Fibroblast of mammary gland (primary cell): Measurements from ENCODE around the gene SEL1L2.
A peak's percentile ranks its signal among the peaks of the same experiment; 100 is the strongest.

Source experiments
- DNase-seq: peaks from one replicate; pipeline ENCODE4 v3.0.0-alpha.2; 2010; ENCODE audit warnings: low read depth
- H3K4me3 ChIP-seq: 2 replicates; pipeline ENCODE4 v1.5.1; 2011; ENCODE audit warnings: low read depth, mild to moderate bottlenecking, low read length, moderate library complexity; ENCODE audit not compliant: control insufficient read depth
- TF ChIP-seq, protein P1 (sequence below): conservative IDR thresholded peaks from 2 replicates; pipeline ENCODE4 v1.5.1; 2011; ENCODE audit warnings: low read depth, low read length, inconsistent platforms; ENCODE audit not compliant: control insufficient read depth, insufficient read depth

Gene SEL1L2

GRCh38 chr20:13856354-13856753 lies 134.1 kb downstream of the SEL1L2 start:
- H3K4me3 ChIP-seq: no peak overlapping the region
- peak; percentile 7 for DNase-seq
- TF ChIP-seq, protein P1, sequence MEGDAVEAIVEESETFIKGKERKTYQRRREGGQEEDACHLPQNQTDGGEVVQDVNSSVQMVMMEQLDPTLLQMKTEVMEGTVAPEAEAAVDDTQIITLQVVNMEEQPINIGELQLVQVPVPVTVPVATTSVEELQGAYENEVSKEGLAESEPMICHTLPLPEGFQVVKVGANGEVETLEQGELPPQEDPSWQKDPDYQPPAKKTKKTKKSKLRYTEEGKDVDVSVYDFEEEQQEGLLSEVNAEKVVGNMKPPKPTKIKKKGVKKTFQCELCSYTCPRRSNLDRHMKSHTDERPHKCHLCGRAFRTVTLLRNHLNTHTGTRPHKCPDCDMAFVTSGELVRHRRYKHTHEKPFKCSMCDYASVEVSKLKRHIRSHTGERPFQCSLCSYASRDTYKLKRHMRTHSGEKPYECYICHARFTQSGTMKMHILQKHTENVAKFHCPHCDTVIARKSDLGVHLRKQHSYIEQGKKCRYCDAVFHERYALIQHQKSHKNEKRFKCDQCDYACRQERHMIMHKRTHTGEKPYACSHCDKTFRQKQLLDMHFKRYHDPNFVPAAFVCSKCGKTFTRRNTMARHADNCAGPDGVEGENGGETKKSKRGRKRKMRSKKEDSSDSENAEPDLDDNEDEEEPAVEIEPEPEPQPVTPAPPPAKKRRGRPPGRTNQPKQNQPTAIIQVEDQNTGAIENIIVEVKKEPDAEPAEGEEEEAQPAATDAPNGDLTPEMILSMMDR: no peak

DNA sequence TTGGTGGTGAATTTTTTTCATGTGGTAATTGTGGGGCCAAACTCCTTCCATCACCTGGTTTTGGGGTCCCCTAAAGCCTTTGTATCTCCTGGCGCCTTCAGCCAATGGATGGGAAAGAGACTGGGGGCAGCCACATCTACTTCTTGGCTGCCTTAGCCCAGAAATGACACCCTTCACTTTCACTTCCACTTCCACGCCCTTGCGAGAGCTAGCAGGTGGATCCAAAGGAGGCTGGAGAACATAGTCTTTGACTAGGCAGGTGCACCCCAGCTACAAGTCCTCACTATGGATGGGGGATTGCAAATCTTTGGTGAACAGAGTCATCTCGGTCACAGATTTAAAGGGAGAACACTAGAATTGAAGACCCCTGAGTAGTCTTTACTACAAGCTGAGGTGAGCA lies 134.8 kb downstream of the SEL1L2 start:
- H3K4me3 ChIP-seq: no peak overlapping the region
- no peak for DNase-seq
- TF ChIP-seq, protein P1: no peak

DNA sequence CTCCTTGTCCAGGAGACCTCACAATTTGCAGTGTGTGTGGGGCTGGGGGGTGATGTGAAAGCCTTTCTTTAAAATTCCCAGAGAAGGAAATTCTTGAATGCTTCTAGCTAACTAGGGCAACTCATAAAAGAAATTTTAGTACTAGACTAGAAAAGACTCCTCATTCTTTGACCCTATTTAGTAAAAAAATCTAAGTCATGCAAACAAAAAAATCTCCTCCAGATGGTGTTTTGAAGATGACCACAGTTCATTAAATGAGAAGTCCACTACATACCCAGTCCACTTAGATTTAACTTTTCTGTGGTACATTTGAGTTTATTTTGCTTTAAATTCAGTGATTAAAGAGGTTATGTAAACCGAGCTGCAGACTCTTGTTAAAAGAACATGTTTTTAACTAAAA lies 138.1 kb downstream of the SEL1L2 start:
- no peak overlapping the region for H3K4me3 ChIP-seq
- TF ChIP-seq, protein P1: no peak
- DNase-seq: no peak

- no peak for DNase-seq
- TF ChIP-seq, protein P1: no peak
- H3K4me3 ChIP-seq: no peak overlapping the region
Observed at GRCh38 chr20:13851279-13851678, 139.1 kb downstream of the SEL1L2 start.

DNA sequence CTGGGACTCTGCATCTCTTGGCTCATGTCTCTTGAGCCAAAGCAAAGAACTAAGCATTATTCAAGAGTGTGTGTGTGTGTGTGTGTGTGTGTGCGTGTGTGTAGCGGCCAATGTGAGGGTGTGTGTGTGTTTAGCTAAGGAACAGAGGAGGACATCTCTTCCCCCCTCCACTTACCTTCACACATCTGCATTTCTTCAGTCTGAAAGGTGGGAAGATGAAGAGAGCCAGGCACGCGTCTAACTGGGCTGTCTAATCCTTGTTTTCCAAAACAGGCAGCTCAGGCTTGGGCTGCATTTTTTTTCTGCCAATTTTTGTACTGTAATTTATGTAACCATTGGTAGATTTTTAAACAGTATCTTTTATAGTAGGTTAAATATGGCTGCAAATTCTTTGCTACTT lies 146.1 kb downstream of the SEL1L2 start:
- DNase-seq: no peak
- no peak overlapping the region for H3K4me3 ChIP-seq
- TF ChIP-seq, protein P1: no peak

DNA sequence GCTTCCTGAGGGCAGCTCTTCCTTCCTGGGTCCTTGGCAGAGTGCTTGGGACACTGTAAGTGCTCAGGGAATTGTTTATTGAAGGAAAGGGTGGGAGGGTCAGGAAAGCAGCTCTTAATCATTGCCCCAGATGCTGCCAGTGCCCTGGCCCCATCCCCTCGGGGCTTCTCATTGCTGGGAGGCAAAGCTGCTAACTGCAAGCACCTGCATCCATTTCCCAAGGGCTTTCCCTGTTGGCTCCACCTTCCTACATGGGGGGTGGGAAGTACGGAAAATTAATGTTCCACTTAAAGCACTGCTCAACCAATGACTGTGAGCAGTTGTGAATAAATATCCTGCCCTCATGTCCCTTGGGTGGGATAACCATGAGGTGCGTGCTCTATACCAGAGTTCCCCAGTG lies 149.2 kb downstream of the SEL1L2 start:
- DNase-seq: no peak
- no peak overlapping the region for H3K4me3 ChIP-seq
- TF ChIP-seq, protein P1: no peak

DNA sequence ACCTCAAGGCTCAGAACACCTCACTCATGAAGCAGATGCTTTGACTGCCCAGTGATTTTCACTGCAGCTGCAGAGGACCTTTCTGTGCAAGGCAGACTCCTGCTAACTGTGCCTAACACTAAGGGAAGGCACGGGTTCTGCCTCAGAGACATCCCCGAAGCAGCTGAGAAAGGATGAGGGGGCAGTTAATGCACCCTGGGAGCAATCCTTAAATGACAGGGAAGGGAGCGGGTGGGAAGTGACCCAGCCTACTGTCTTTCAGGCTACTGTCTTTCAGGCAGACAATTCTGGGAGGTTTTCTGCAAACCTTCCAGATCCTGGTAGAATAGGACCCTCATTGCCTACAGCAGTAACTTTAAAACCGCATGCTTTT lies 150.3 kb downstream of the SEL1L2 start:
- no peak overlapping the region for H3K4me3 ChIP-seq
- TF ChIP-seq, protein P1: no peak
- DNase-seq: no peak
